ENCODE data around the gene C10orf53.

C10orf53 gene

DNA sequence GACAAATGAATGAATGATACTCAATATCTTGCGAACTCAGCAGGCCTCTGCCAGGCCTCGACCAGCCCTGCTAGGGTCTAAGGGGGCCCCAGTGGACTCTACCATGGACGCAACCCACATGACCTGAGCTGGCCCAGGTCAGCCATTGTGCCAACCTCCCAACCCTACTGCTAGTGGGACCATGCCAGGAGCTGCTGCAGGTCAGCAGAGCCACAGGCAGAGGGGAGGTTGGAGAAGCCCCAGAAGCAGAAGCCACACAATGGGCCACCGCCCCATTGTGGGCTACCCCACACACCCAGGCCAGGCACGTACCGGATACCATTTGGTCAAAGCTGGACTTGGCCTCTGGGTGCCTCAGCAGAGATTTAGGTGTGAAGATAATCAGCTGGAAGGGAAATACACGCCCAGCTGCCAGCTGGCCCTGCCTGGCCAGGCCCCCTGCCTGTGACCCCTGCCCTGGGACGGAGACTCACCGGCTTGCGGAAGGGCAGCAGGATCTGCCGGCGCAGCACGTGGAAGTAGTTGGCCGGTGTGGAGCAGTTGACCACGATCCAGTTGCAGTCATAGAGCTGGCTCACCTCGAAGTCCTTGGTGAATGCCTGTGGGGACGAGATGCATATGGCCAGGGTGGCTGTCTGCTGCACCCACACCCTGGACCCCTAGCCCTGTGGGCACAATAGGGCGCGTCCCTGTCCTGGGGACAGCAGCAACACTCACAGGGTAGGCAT, 58.2 kb downstream of the C10orf53 start:
- DNase-seq (ENCODE audit: low spot score), result no peak

DNA sequence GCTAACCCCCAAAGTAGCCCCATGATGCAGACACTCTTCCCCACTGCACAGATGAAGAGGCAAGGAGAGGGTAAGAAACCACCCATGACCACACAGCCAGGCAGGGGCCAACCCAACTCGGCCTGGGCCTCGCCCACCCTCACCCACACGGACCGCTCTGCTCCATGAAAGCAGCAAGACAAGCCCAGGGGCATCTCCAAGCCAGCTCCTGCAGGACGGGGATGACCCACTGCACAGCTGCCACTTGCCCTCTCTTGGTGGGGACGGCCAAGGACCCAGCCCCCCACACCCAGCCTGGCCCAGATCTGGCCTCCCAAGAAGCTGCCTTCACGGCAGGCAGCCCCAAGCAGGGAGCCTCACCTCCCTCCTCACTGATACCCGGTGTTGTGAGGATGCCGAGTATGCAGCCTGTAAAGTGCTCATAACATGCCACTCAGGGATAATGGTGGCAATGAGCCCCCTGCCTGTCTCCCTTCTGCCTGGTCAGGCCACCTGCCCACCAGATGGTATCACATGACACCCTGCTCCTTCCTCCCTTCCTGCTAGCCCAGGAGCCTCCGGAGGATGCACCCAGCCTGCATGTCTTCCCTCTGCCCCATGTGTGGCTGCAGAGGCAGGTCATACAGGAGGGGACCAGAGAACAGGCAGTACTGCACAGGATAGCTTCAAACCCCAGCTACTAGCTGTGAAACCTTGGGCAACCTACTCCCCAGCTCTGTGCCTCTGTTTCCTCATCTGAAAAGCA, 59.3 kb downstream of the C10orf53 start:
- no peak for DNase-seq (ENCODE audit: low spot score)

DNA sequence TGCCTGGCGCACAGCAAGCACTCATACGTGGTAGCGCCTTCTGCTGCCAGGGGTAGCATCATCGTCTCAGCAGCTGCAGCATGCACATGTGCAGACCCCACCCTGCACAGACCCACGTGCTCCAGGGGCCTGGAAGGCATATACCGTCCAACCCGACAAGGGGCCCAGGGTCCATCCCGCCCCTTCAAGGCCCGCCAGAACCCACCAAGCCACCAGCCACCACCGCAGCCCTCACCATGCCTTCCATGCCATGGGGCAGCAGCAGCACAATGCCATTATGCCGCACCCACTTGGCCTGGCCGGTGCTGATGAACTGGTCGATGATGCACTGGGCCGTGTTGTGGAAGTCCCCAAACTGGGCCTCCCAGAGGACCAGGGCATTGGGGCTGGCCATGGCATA, 60.0 kb downstream of the C10orf53 start:
- DNase-seq (ENCODE audit: low spot score), result no peak

DNA sequence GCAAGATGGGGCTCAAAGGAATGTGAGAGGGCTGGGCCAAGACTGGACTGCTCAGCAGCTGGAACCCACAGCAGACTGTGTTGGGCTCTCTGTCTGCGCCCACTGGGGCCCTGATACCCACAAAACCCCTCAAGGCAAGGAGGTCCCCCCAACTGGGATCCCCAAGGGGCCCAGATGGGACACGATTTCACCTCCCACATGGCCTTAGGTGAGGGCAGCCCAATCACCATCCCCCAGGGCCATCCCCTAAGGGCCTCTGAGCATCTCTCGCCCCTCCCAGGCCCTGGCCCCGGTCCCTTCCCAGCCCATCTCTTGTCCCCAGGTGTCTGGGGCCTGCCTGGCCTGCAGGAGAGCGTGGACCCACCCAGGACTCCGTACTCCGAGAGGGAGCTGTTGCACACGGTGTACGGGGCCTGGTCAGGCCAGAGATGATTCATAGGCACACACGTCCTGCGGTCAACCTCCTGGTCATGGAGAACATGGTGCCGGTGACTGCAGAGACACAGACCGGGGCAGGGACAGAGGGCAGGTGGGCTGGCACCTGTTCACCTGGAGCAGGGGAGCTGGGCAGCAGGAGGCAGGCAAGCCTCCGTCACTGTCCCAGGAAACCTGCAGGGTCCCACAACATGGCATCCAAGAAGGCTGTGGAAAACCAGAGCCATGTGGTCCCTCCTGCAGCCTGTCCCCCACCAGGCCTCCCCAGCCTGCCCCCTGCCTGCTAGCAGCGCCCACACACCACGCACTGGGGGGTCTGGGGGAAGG, 61.1 kb downstream of the C10orf53 start:
- DNase-seq (ENCODE audit: low spot score), result no peak

DNA sequence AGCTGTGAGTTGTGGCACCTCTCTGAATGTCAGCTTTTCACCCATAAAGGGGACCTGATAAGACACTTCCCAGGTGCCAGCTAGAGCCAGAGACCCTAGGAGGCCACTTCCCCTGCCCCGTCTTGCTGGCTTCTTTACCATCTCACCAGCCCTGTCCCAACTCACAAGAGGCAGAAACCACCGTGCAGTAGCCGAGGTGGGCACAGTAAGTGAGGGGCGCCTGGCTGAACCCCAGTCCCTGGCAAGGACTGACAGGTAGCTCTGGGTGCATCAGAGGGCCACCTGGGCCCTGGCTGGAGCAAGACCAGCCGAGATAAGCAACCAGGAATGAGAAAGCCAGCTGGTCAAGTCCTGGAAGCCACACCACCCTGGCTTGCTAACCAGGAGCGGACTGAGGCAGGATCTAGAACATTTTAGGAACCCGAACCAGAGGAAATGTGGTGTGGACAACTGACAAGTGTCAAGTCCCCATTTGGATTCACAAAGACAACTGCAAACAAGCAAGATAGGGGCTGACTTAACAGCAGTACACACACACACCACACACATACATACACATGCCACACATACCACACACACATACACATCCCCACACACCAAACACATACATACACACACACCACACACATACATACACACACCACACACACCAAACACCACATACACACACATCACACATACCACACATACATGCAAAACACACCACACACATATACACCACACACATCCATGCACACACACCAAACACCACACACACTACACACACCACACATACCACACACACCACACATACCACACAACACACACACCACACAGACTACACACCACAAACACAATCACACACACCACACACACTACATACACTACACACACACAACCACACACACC, 61.9 kb downstream of the C10orf53 start:
- DNase-seq (ENCODE audit: low spot score), result no peak

DNA sequence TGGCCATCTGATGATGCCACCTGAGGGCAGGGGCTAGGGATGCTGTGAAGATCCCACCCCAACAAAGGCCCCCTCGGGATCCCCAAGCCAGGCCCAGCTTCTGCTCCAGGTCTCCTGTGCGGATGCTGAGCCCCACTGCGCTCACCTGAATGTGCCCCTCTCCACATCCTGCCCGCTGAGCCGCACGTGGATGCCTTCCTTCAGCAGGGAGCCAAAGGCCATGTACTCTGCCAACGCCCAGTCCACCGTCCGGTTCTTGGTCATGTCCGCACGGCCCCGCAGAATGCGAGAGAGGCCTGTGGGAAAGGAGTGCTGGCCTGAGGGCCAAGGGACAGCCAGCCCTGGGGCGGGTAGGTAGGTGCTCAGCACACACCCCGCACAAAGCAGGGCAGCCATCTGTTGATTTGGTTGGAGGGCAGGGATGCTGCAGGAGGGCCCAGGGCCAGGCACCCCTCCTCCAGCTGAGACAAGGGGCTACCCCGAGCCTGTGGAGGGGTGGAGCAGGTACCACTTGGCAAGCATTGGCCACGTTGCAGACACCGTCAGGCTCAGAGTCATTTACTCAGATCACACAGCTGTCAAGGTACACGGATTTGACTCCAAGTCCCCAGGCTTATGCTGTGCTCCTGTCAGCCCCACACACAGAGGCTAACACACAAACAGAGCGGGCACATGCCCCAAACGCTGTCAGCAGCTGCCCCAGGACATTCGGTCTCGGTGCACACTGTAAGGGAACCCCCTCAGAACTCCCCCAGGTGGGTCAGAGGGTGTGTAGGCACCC, 63.4 kb downstream of the C10orf53 start:
- DNase-seq (ENCODE audit: low spot score), result no peak

DNA sequence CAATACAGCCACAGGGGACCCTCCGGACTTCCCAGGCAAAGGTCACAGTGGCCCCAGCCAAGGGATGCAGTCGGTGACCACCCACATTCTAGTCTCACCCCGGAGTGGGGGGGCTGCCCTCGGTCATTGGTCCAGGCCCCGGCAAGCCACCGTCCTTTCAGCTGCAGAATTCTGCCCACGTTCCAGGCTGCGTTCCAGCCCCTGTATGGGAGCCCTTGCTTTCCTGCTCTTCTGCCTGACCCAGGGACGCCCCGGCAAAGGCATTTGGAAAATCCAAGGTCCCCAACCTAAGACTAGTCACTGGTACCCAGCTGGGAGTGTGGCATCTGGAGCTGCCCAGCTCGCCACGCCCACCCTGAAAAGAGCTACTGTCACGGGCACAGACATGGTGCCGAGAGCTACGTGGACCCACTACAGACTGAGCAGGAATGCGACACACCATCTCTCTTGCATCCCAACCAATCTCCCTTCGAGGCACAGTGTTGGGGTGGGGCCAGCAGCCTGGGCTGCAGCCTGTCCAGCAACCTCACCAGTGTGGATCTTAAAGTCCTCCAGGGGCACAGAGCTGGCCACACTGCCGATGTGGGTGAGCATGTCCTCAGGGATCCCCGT, 64.1 kb downstream of the C10orf53 start:
- no peak for DNase-seq (ENCODE audit: low spot score)

DNA sequence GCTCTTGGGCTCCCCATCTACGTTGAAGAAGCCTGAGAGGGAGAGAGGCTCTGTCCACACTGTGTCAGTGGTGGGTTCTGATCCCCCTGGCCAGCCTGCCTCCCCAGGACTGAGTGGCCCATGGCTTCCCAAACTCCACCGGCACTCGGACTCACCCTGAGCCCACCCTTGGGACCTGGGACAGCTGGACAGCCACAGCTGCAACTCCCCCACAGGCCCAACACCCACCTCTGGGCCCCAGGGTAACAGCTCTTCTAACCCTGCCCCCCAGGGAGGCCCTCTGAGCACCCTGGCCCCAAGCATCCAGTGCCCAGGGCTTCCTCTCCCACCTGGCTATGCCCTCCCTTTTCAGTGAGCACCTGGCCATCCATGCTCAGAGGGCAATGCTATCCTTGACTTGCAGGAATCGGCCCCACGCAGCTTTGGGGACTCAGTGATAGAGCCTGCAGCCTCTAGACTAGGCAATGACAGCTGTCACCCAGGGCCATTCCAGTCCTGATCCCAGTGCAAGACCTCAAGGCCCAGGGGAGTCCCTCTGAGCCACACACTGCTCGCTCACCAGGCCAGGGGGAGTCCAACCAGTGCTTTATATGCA, 64.7 kb downstream of the C10orf53 start:
- no peak for DNase-seq (ENCODE audit: low spot score)

DNA sequence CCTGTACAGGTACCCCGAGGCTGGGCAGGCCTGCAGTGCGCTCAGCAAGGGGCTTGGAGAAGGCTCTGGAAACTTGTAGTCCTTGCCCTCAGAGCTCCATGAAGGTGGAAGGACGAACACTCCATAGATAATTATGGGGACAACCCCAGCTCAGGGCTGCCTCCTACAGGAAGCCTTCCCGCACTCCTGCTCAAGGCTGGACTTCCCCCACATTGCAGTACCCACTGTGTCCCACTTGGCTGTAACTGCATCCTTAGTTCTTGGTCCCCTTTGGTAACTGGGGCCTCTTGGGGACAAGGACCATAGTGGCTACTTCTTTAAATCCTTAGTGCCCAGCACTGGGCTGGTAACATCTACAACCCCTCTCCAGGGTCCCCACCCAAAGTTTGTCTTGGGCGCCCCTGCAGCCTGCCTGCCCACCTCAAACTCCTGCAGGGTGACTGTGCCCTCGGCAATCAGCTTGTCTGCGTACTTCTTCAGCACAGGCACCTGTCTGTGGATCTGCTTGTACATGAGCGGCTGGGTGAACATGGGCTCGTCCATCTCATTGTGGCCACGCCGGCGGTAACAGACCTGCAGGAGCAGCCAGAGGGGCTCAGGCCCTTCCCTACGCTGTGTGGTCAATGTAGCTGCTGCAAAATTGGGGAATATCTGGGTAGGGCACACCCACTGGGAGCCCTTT, 65.6 kb downstream of the C10orf53 start:
- no peak for DNase-seq (ENCODE audit: low spot score)

DNA sequence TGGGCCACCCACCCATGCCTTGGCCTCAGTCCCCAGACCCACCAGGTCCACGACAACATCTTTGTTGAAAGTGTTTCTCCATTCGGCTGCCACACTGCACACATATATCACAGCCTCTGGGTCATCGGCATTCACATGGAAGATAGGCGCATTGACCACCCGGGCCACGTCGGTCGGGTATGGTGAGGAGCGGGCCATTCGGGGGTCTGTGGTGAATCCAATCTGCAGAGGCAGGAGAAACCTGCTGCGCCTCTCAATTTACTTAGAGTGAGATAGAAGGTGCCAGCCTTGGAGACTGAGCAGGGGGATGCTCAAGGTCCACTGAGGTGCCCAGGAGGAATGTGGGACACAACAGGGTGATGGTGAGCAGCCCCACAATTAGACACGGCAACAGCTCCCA, 66.3 kb downstream of the C10orf53 start:
- DNase-seq (ENCODE audit: low spot score), result no peak

DNA sequence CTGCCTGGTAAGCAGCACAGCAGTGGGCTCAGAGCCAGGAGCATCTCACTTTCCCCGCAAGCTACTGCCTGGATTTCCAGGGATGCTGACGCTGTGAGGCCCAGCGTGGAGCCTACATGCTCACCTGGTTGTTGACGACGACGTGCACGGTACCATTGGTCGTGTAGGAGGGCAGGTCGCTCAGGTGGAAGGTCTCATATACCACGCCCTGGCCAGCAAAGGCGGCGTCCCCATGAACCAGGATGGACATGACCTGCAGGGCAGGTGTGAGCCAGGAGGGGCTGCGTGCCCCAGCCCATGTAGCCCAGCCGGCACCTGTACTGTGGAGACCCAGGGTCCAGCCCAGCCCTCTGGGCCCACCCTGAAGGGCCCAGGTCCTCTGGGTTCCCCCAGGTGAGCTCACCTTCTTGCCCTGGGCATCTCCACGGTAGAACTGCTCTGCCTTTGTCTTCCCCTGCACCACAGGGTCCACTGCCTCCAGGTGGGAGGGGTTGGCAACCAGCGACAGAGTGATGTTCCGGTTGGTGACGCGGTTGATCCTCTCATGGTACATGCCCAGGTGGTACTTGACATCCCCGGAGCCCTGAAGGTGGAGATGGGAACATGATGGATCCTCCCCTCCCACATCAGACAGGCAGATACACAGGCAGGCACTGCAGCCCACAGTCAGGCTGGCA, 67.3 kb downstream of the C10orf53 start:
- no peak for DNase-seq (ENCODE audit: low spot score)
